ENCODE measurements around the gene NXN. TPM values are rescaled to one million over a fixed set of nuclear protein-coding genes. Genes with fewer than 3 reads are reported as not detected.
"Not testable (repeated sequence)": the region's sequence is repeated elsewhere in the genome, so short reads cannot be mapped to it uniquely, and the experiment has no call there.

The NXN gene
- total RNA-seq, 6 experiments from 2014 or later, result 2.7 to 9.5 (median 8.0) TPM

GRCh38 chr17:876272-876671 lies 103.3 kb downstream of the NXN start:
- Histone ChIP-seq H3K9me3 (no peaks in the 10 kb centered on the region), H3K27ac (no peak overlapping the region), H3K27me3 (no peaks in the 10 kb centered on the region), H3K4me1 (peaks cover 0 to 6% (median 0%) of the 10 kb centered on the region in 4 donors), H3K36me3 (no peaks in the 10 kb centered on the region), H3K4me3 (no peak overlapping the region)
- intact Hi-C loops (cut with DNase I), result no loop called here
- ATAC-seq, result no peak
- DNase-seq, result no peak
- TF ChIP-seq CTCF (IDR thresholded peaks at IDR 0.05) (no peak), POLR2A (IDR thresholded peaks at IDR 0.05) (no peak)
- 57% methylated on average over 8 of the region's 12 CpGs for WGBS (ENCODE audit: insufficient coverage, low coverage, low lambda C conversion rate, missing lambda C conversion rate)

GRCh38 chr17:874590-874989 lies 105.0 kb downstream of the NXN start:
- intact Hi-C loops (cut with DNase I), result not testable (repeated sequence)
- 82% methylated on average over 1 of the region's 2 CpGs for WGBS (ENCODE audit: insufficient coverage, low coverage, low lambda C conversion rate, missing lambda C conversion rate)

GRCh38 chr17:872855-873254 lies 106.7 kb downstream of the NXN start:
- Histone ChIP-seq H3K9me3 (no peaks in the 10 kb centered on the region), H3K27me3 (no peaks in the 10 kb centered on the region), H3K4me3 (no peak overlapping the region), H3K4me1 (no peaks in the 10 kb centered on the region), H3K27ac (no peak overlapping the region), H3K36me3 (no peaks in the 10 kb centered on the region)
- no peak for DNase-seq
- 80% methylated on average over 5 of the region's 5 CpGs for WGBS (ENCODE audit: insufficient coverage, low coverage, low lambda C conversion rate, missing lambda C conversion rate)
- TF ChIP-seq CTCF (IDR thresholded peaks at IDR 0.05), result no peak
- TF ChIP-seq POLR2A (IDR thresholded peaks at IDR 0.05), result no peak
- no peak for ATAC-seq
- intact Hi-C loops (cut with DNase I), result no loop called here

More at GRCh38 chr17:874590-874989, 105.0 kb downstream of the NXN start:
- H3K4me1 ChIP-seq, H3K9me3 ChIP-seq, DNase-seq, H3K27me3 ChIP-seq, H3K36me3 ChIP-seq, H3K27ac ChIP-seq, H3K4me3 ChIP-seq, ATAC-seq: not testable (repeated sequence)

- Histone ChIP-seq H3K27me3 (no peaks in the 10 kb centered on the region), H3K27ac (no peak overlapping the region), H3K4me3 (no peak overlapping the region), H3K36me3 (no peaks in the 10 kb centered on the region), H3K9me3 (no peaks in the 10 kb centered on the region), H3K4me1 (no peaks in the 10 kb centered on the region)
- ATAC-seq (no peak), DNase-seq (no peak)
- intact Hi-C loops (cut with DNase I), result no loop called here
- 47% methylated on average over 9 of the region's 9 CpGs for WGBS (ENCODE audit: insufficient coverage, low coverage, low lambda C conversion rate, missing lambda C conversion rate)
- TF ChIP-seq CTCF (IDR thresholded peaks at IDR 0.05) (no peak), POLR2A (IDR thresholded peaks at IDR 0.05) (no peak)
Observed at GRCh38 chr17:871751-872519, 107.6 kb downstream of the NXN start.
